Measurements from ENCODE around the gene SLC35A4. TPM values are rescaled to one million over a fixed set of nuclear protein-coding genes. Genes with fewer than 3 reads are reported as not detected.
A peak's percentile ranks its signal among the peaks of the same experiment; 100 is the strongest.

Gene SLC35A4
- total and polyA plus RNA-seq, 2 of the 13 experiments (the other 11 are each of a cell fraction or from before 2014, with no cell fraction given), result 0.71 to 4.0 TPM

GRCh38 chr5:140564196-140565023 lies at the start of gene SLC35A4, which contains the start of gene APBB3 (continued):
- no peak for TF ChIP-seq JUND (CRISPR knock-in tag; IDR thresholded peaks at IDR 0.05)
- TF ChIP-seq EED (CRISPR knock-in tag; IDR thresholded peaks at IDR 0.05), result peak; percentile 21; the same call in 1 of the 2 replicates
- no peak for TF ChIP-seq NCOA2 (CRISPR knock-in tag; IDR thresholded peaks at IDR 0.05)
- TF ChIP-seq ZBTB33 (CRISPR knock-in tag; IDR thresholded peaks at IDR 0.05), result peak; percentile 41; the same call in 1 of the 2 replicates
- no peak for TF ChIP-seq KLF12 (CRISPR knock-in tag; IDR thresholded peaks at IDR 0.05; ENCODE audit: borderline replicate concordance)
- no peak for TF ChIP-seq GABPA (IDR thresholded peaks at IDR 0.05; ENCODE audit: low read depth, low read length)
- TF ChIP-seq GABPA (CRISPR knock-in tag; IDR thresholded peaks at IDR 0.05; ENCODE audit: low read depth), result peak; percentile 9; the same call in 1 of the 2 replicates
- TF ChIP-seq CHD2 (IDR thresholded peaks at IDR 0.05; ENCODE audit: low read depth, low read length), result no peak
- TF ChIP-seq ZFP91 (CRISPR knock-in tag; IDR thresholded peaks at IDR 0.05; ENCODE audit: borderline replicate concordance), result peak; percentile 61; the same call in 1 of the 2 replicates
- TF ChIP-seq ZBTB46 (CRISPR knock-in tag; IDR thresholded peaks at IDR 0.05; ENCODE audit: borderline replicate concordance), result no peak
- no peak for TF ChIP-seq ZMYM2 (CRISPR knock-in tag; IDR thresholded peaks at IDR 0.05)
- peak; percentile 22; the same call in 1 of the 2 replicates for TF ChIP-seq CTCF (CRISPR knock-in tag; IDR thresholded peaks at IDR 0.05)
- peak; percentile 58 for TF ChIP-seq HNRNPK (IDR thresholded peaks at IDR 0.05; ENCODE audit: low read depth, low read length, poor library complexity, severe bottlenecking)
- TF ChIP-seq HES4 (CRISPR knock-in tag; IDR thresholded peaks at IDR 0.05; ENCODE audit: borderline replicate concordance), result no peak
- TF ChIP-seq SCMH1 (CRISPR knock-in tag; IDR thresholded peaks at IDR 0.05; ENCODE audit: borderline replicate concordance), result no peak
- no peak for TF ChIP-seq RFX3 (CRISPR knock-in tag; IDR thresholded peaks at IDR 0.05)
- no peak for TF ChIP-seq IRX3 (CRISPR knock-in tag; IDR thresholded peaks at IDR 0.05; ENCODE audit: borderline replicate concordance, low read depth)
- TF ChIP-seq ZNF83 (CRISPR knock-in tag; IDR thresholded peaks at IDR 0.05; ENCODE audit: borderline replicate concordance), result no peak
- TF ChIP-seq GFI1 (CRISPR knock-in tag; IDR thresholded peaks at IDR 0.05; ENCODE audit: borderline replicate concordance), result no peak

Measured in HepG2 (cell line).